ENCODE measurements around the gene GNMT.

GNMT gene

DNA sequence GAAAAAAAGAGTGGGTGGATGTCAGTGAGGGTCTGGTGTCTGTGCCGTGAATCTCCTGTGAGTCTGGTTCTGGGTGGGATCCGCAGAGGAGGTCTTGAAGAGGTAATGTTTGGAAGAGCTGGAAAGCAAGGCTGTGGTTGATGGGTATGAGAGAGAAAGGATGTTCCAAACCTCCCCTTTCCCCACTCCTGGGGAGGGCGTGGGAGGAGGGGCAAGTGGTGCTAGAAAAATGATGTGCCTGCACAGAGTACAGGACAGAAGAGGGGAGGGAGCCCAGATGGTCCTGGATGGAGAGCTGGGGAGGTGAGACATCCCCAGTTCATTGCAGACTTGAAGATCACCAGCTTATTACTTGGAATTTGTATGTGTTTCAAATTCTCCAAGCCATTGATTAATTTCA, 28.1 kb upstream of the GNMT start:
- H3K27ac ChIP-seq = no peak overlapping the region
- DNase-seq = no peak
- no peaks in the 10 kb centered on the region for H3K27me3 ChIP-seq (replicated peaks)
- TF ChIP-seq, protein P1, sequence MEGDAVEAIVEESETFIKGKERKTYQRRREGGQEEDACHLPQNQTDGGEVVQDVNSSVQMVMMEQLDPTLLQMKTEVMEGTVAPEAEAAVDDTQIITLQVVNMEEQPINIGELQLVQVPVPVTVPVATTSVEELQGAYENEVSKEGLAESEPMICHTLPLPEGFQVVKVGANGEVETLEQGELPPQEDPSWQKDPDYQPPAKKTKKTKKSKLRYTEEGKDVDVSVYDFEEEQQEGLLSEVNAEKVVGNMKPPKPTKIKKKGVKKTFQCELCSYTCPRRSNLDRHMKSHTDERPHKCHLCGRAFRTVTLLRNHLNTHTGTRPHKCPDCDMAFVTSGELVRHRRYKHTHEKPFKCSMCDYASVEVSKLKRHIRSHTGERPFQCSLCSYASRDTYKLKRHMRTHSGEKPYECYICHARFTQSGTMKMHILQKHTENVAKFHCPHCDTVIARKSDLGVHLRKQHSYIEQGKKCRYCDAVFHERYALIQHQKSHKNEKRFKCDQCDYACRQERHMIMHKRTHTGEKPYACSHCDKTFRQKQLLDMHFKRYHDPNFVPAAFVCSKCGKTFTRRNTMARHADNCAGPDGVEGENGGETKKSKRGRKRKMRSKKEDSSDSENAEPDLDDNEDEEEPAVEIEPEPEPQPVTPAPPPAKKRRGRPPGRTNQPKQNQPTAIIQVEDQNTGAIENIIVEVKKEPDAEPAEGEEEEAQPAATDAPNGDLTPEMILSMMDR (IDR thresholded peaks at IDR 0.05; ENCODE audit: low read depth, low read length, missing control alignments) = no peak
- H3K36me3 ChIP-seq (replicated peaks) = peaks cover 23% of the 10 kb centered on the region
- in situ Hi-C loops (cut with HindIII; ENCODE audit: low pct_ligation_motif_present, low sequenced_read_pairs) = no loop called here
- no peak overlapping the region for H3K4me3 ChIP-seq (ENCODE audit: low read depth, low read length)

- no peaks in the 10 kb centered on the region for H3K27me3 ChIP-seq (replicated peaks)
- no peak for DNase-seq
- H3K36me3 ChIP-seq (replicated peaks) = peaks cover 29% of the 10 kb centered on the region
- in situ Hi-C loops (cut with HindIII; ENCODE audit: low pct_ligation_motif_present, low sequenced_read_pairs) = no loop called here
- TF ChIP-seq, protein P1 (IDR thresholded peaks at IDR 0.05; ENCODE audit: low read depth, low read length, missing control alignments) = no peak
- no peak overlapping the region for H3K4me3 ChIP-seq (ENCODE audit: low read depth, low read length)
- H3K27ac ChIP-seq = no peak overlapping the region
Observed at GRCh38 chr6:42933205-42933604, 27.3 kb upstream of the GNMT start.

- Histone ChIP-seq H3K27ac (no peak overlapping the region), H3K27me3 (replicated peaks) (no peaks in the 10 kb centered on the region), H3K4me3 (ENCODE audit: low read depth, low read length) (no peak overlapping the region), H3K36me3 (replicated peaks) (peaks cover 39% of the 10 kb centered on the region)
- TF ChIP-seq, protein P1 (IDR thresholded peaks at IDR 0.05; ENCODE audit: low read depth, low read length, missing control alignments) = no peak
- no peak for DNase-seq
- in situ Hi-C loops (cut with HindIII; ENCODE audit: low pct_ligation_motif_present, low sequenced_read_pairs) = no loop called here
Observed at GRCh38 chr6:42935322-42935721, 25.2 kb upstream of the GNMT start.

GRCh38 chr6:42936398-42936797, 24.2 kb upstream of the GNMT start:
- Histone ChIP-seq H3K36me3 (replicated peaks) (peaks cover 42% of the 10 kb centered on the region), H3K27ac (no peak overlapping the region), H3K4me3 (ENCODE audit: low read depth, low read length) (no peak overlapping the region), H3K27me3 (replicated peaks) (no peaks in the 10 kb centered on the region)
- in situ Hi-C loops (cut with HindIII; ENCODE audit: low pct_ligation_motif_present, low sequenced_read_pairs) = no loop called here
- TF ChIP-seq, protein P1 (IDR thresholded peaks at IDR 0.05; ENCODE audit: low read depth, low read length, missing control alignments) = no peak
- no peak for DNase-seq

DNA sequence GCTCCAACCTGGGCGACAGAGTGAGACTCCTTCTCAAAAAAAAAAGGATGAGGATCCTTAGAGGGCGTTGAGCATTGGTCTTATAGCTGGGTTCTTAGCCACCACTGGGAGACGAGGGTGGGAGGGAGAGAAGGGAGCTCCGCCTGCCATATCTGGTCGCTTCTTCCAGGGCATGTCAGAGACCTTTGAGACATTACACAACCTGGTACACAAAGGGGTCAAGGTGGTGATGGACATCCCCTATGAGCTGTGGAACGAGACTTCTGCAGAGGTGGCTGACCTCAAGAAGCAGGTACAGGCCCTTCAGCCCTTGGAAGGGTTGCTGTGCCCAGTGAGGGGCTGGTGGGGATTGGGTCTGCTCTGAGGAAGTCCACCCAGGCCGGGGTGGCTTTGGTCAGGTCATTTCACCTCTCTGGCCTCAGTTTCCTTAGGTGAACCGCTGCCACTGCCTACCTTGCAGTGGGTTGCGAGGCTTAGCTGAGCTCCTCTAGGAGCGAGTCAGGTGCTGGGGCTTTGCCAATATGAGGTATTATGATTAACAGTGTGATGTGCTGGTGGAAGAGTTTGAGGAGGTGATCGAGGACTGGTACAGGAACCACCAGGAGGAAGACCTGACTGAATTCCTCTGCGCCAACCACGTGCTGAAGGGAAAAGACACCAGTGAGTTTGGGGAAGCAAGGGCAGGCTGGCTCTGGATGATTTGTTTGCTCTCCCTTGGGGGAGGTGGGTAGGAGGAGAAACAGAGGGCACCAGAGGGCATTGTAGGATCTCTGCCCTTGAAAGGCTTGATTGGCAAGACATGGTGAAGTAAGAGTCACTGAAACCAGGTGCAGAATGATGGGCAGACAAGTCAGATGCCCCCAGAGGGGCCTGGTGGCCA, 22.8 kb upstream of the GNMT start:
- Histone ChIP-seq H3K27me3 (replicated peaks) (no peaks in the 10 kb centered on the region), H3K4me3 (ENCODE audit: low read depth, low read length) (no peak overlapping the region), H3K27ac (no peak overlapping the region), H3K36me3 (replicated peaks) (peaks cover 42% of the 10 kb centered on the region)
- no peak for DNase-seq
- TF ChIP-seq, protein P1 (IDR thresholded peaks at IDR 0.05; ENCODE audit: low read depth, low read length, missing control alignments) = no peak
- in situ Hi-C loops (cut with HindIII; ENCODE audit: low pct_ligation_motif_present, low sequenced_read_pairs) = no loop called here

GRCh38 chr6:42938428-42938796, 22.1 kb upstream of the GNMT start:
- Histone ChIP-seq H3K27ac (no peak overlapping the region), H3K27me3 (replicated peaks) (no peaks in the 10 kb centered on the region), H3K36me3 (replicated peaks) (peaks cover 43% of the 10 kb centered on the region), H3K4me3 (ENCODE audit: low read depth, low read length) (no peak overlapping the region)
- DNase-seq = no peak
- in situ Hi-C loops (cut with HindIII; ENCODE audit: low pct_ligation_motif_present, low sequenced_read_pairs) = no loop called here
- TF ChIP-seq, protein P1 (IDR thresholded peaks at IDR 0.05; ENCODE audit: low read depth, low read length, missing control alignments) = no peak

Data from brain microvascular endothelial cell (primary cell).